ENCODE data around the gene SEMA4A.

SEMA4A gene

GRCh38 chr1:156108664-156109241, 44.6 kb upstream of the SEMA4A start:
- no peak for TF ChIP-seq CTCF (IDR thresholded peaks at IDR 0.05; ENCODE audit: low read depth, low read length, missing control alignments)
- no peaks in the 10 kb centered on the region for H3K27me3 ChIP-seq (replicated peaks)
- in situ Hi-C loops (cut with HindIII; ENCODE audit: low pct_ligation_motif_present, low sequenced_read_pairs) = no loop called here
- H3K36me3 ChIP-seq (replicated peaks) = no peaks in the 10 kb centered on the region
- no peak overlapping the region for H3K27ac ChIP-seq
- no peak for DNase-seq
- no peak overlapping the region for H3K4me3 ChIP-seq (ENCODE audit: low read depth, low read length)

DNA sequence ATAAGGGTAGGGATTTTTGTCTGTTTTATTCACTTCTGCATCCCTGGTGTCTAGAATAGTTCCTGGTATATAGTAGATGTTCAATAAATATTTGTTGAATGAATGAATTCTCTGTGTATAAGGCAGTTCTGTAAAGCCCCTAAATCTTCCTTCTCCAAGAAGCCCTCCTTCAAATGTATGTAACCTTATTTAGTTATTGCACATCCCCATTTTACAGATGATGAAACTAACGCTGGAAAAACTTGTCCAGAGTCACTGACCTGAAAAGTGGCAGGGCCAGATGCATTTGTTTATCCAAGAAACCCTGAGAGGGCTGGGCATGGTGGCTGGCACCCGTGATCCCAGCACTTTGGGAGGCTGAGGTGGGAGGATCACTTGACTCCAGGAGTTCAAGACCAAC, 43.1 kb upstream of the SEMA4A start:
- H3K4me3 ChIP-seq (ENCODE audit: low read depth, low read length) = no peak overlapping the region
- no peak for DNase-seq
- H3K27me3 ChIP-seq (replicated peaks) = no peaks in the 10 kb centered on the region
- TF ChIP-seq CTCF (IDR thresholded peaks at IDR 0.05; ENCODE audit: low read depth, low read length, missing control alignments) = no peak
- in situ Hi-C loops (cut with HindIII; ENCODE audit: low pct_ligation_motif_present, low sequenced_read_pairs) = no loop called here
- H3K36me3 ChIP-seq (replicated peaks) = peaks cover 6% of the 10 kb centered on the region
- H3K27ac ChIP-seq = no peak overlapping the region

DNA sequence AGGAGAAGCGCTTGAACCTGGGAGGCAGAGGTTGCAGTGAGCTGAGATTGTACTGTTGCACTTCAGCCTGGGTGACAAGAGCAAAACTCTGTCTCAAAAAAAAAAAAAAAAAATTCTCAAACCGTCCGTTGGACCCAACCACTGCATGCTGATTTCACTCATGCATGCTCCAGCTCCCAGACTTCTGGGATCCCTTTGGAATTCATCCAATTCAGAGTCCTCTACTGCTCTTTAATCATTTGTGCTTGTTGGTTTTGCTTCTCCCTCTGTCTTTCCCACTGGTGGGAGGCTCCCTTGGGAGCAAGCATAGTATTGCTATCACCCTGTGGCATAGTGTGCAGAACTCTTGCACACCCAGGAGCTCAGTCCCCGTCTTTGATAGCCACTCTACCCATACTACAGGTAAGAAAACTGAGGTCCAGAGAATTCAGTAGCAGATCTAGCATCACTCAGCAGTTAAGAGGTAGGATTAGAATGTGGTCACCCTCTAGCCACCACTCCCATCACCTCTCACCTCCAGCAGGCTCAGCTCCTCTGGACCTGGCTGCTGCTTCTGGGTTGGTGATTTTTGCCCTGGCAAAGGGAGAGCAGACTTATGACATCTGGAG, 41.9 kb upstream of the SEMA4A start:
- Histone ChIP-seq H3K27me3 (replicated peaks) (no peaks in the 10 kb centered on the region), H3K4me3 (ENCODE audit: low read depth, low read length) (no peak overlapping the region), H3K27ac (no peak overlapping the region), H3K36me3 (replicated peaks) (peaks cover 6% of the 10 kb centered on the region)
- DNase-seq = no peak
- no peak for TF ChIP-seq CTCF (IDR thresholded peaks at IDR 0.05; ENCODE audit: low read depth, low read length, missing control alignments)
- in situ Hi-C loops (cut with HindIII; ENCODE audit: low pct_ligation_motif_present, low sequenced_read_pairs) = no loop called here

GRCh38 chr1:156112276-156113137, 40.9 kb upstream of the SEMA4A start:
- TF ChIP-seq CTCF (IDR thresholded peaks at IDR 0.05; ENCODE audit: low read depth, low read length, missing control alignments) = no peak
- Histone ChIP-seq H3K27ac (no peak overlapping the region), H3K4me3 (ENCODE audit: low read depth, low read length) (no peak overlapping the region), H3K27me3 (replicated peaks) (no peaks in the 10 kb centered on the region), H3K36me3 (replicated peaks) (peaks cover 6% of the 10 kb centered on the region)
- in situ Hi-C loops (cut with HindIII; ENCODE audit: low pct_ligation_motif_present, low sequenced_read_pairs) = no loop called here
- DNase-seq = no peak

- in situ Hi-C loops (cut with HindIII; ENCODE audit: low pct_ligation_motif_present, low sequenced_read_pairs) = no loop called here
- peak overlapping the region; percentile 80 for H3K27ac ChIP-seq
- H3K4me3 ChIP-seq (ENCODE audit: low read depth, low read length) = no peak overlapping the region
- no peak for TF ChIP-seq CTCF (IDR thresholded peaks at IDR 0.05; ENCODE audit: low read depth, low read length, missing control alignments)
- H3K36me3 ChIP-seq (replicated peaks) = peaks cover 6% of the 10 kb centered on the region
- no peak for DNase-seq
- H3K27me3 ChIP-seq (replicated peaks) = no peaks in the 10 kb centered on the region
Measured at GRCh38 chr1:156113282-156113950, 40.0 kb upstream of the SEMA4A start.

Measured in brain microvascular endothelial cell (primary cell).